ENCODE data around the gene POLG2.

DNA sequence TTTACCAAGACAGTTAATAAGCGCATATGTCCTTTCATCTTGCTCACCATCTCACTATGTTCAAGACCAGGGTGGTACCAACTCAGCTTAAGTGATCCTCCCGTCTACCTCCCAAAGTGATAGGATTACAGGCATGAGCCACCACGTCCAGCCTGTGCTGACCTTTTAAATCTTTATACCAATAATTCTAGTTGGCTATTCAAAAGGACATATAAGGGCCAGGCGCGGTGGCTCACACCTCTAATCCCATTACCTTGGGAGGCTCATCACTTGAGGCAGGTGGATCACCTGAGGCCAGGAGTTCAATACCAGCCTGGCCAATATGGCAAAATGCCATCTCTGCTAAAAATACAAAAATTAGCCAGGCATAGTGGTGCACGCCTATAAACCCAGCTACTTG is 12.3 kb upstream of the POLG2 start:
- TF ChIP-seq, protein P1, sequence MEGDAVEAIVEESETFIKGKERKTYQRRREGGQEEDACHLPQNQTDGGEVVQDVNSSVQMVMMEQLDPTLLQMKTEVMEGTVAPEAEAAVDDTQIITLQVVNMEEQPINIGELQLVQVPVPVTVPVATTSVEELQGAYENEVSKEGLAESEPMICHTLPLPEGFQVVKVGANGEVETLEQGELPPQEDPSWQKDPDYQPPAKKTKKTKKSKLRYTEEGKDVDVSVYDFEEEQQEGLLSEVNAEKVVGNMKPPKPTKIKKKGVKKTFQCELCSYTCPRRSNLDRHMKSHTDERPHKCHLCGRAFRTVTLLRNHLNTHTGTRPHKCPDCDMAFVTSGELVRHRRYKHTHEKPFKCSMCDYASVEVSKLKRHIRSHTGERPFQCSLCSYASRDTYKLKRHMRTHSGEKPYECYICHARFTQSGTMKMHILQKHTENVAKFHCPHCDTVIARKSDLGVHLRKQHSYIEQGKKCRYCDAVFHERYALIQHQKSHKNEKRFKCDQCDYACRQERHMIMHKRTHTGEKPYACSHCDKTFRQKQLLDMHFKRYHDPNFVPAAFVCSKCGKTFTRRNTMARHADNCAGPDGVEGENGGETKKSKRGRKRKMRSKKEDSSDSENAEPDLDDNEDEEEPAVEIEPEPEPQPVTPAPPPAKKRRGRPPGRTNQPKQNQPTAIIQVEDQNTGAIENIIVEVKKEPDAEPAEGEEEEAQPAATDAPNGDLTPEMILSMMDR (IDR thresholded peaks at IDR 0.05 in 8 of 11, conservative IDR thresholded peaks at IDR 0.05 in 3 of 11) = no peak
- TF ChIP-seq POLR2A (IDR thresholded peaks at IDR 0.05) = no peak
